Brain microvascular endothelial cell (primary cell): ENCODE measurements around the gene TOR1AIP2.

ENCODE experiments used
- DNase-seq: peaks from one replicate; pipeline ENCODE4 v3.0.0-alpha.2; 2020
- H3K27ac ChIP-seq: fragments of 250-450 bp; sonication (Bioruptor Pico); 2 replicates; pipeline ENCODE4 v1.5.1; 2020; ENCODE audit warnings: mild to moderate bottlenecking, moderate library complexity
- H3K27me3 ChIP-seq: fragments of 250-450 bp; sonication (Bioruptor Pico); replicated peaks from 2 replicates; pipeline ENCODE4 v1.5.1; 2020; ENCODE audit warnings: mild to moderate bottlenecking
- H3K36me3 ChIP-seq: fragments of 250-450 bp; sonication (Bioruptor Pico); replicated peaks from 2 replicates; pipeline ENCODE4 v1.5.1; 2020; ENCODE audit warnings: mild to moderate bottlenecking
- H3K4me3 ChIP-seq: 2 replicates; pipeline ENCODE4 v1.5.1; 2011; ENCODE audit warnings: low read depth, mild to moderate bottlenecking, control low read depth, low read length, moderate library complexity
- CTCF ChIP-seq: IDR thresholded peaks from 2 replicates; pipeline ENCODE4 v1.5.1; 2011; ENCODE audit warnings: low read depth, mild to moderate bottlenecking, moderate library complexity, low read length, control low read depth, inconsistent platforms; ENCODE audit errors: missing control alignments
- in situ Hi-C: cut with HindIII; loops from 2 replicates; pipeline ENCODE4 v1.10.0; 2017; ENCODE audit warnings: low sequenced_read_pairs, low pct_ligation_motif_present

Gene TOR1AIP2

GRCh38 chr1:179882253-179883039 is 4.8 kb upstream of the TOR1AIP2 start, which contains the start of gene TOR1AIP1:
TSS of gene TOR1AIP1 (plus strand) at chr1:179882285. CDS start at chr1:179882503, 218 bp downstream.
- peak within 1 kb of the TSS; percentile 99 for H3K27ac ChIP-seq
- in situ Hi-C loops = no loop called here
- peaks cover 4% of the 10 kb centered on the region for H3K36me3 ChIP-seq
- H3K4me3 ChIP-seq = peak within 1 kb of the TSS; percentile 89
- H3K27me3 ChIP-seq = no peaks in the 10 kb centered on the region
- peak; percentile 65 for TF ChIP-seq CTCF
- DNase-seq = peak; percentile 95

GRCh38 chr1:179881642-179882252 is 4.1 kb upstream of the TOR1AIP2 start:
- peak overlapping the region; percentile 99 for H3K27ac ChIP-seq
- DNase-seq = peak; percentile 84
- in situ Hi-C loops = no loop called here
- peaks cover 4% of the 10 kb centered on the region for H3K36me3 ChIP-seq
- no peaks in the 10 kb centered on the region for H3K27me3 ChIP-seq
- peak overlapping the region; percentile 89 for H3K4me3 ChIP-seq
- no peak for TF ChIP-seq CTCF

GRCh38 chr1:179879797-179880196 is 2.2 kb upstream of the TOR1AIP2 start:
- H3K27me3 ChIP-seq = no peaks in the 10 kb centered on the region
- no peak for DNase-seq
- in situ Hi-C loops = no loop called here
- TF ChIP-seq CTCF = no peak
- H3K4me3 ChIP-seq = no peak overlapping the region
- no peak overlapping the region for H3K27ac ChIP-seq
- H3K36me3 ChIP-seq = peaks cover 5% of the 10 kb centered on the region

- Histone ChIP-seq H3K27ac (no peak overlapping the region), H3K4me3 (peak overlapping the region; percentile 86), H3K27me3 (no peaks in the 10 kb centered on the region), H3K36me3 (peaks cover 18% of the 10 kb centered on the region)
- no peak for DNase-seq
- TF ChIP-seq CTCF = no peak
- in situ Hi-C loops = no loop called here
Measured at GRCh38 chr1:179876300-179876715, 1.3 kb downstream of the TOR1AIP2 start.

GRCh38 chr1:179875596-179876299 is 1.9 kb downstream of the TOR1AIP2 start:
- Histone ChIP-seq H3K36me3 (peaks cover 18% of the 10 kb centered on the region), H3K4me3 (peak overlapping the region; percentile 86), H3K27me3 (no peaks in the 10 kb centered on the region), H3K27ac (no peak overlapping the region)
- in situ Hi-C loops = no loop called here
- TF ChIP-seq CTCF = no peak
- no peak for DNase-seq
